ENCODE data around the gene PRKCH. TPM values are rescaled to one million over a fixed set of nuclear protein-coding genes. Genes with fewer than 3 reads are reported as not detected.

The PRKCH gene
- total and polyA plus RNA-seq, 9 of the 15 experiments (the other 6 are each of a cell fraction or from before 2014, with no cell fraction given): 0.61 to 4.4 (median 4.0) TPM

- TF ChIP-seq ZNF449 (CRISPR knock-in tag; IDR thresholded peaks at IDR 0.05) (no peak), ZNF586 (CRISPR knock-in tag; conservative IDR thresholded peaks at IDR 0.05) (no peak), CCNT2 (IDR thresholded peaks at IDR 0.05; ENCODE audit: borderline replicate concordance, extremely low read depth, insufficient read length, low read depth, low read length) (no peak)
Measured at GRCh38 chr14:61467296-61467695, 145.9 kb downstream of the PRKCH start (continued).

GRCh38 chr14:61468063-61468825, 146.9 kb downstream of the PRKCH start:
- ATAC-seq: no peak
- intact Hi-C loops (cut with micrococcal nuclease): no loop called here
- TF ChIP-seq KDM4B (IDR thresholded peaks at IDR 0.05; ENCODE audit: borderline replicate concordance in 2 of 2, low read depth in 1 of 2) (no peak), GATAD2B (IDR thresholded peaks at IDR 0.05; ENCODE audit: borderline replicate concordance) (no peak), ILK (tag; IDR thresholded peaks at IDR 0.05; ENCODE audit: borderline replicate concordance, low read depth) (no peak), ZNF212 (CRISPR knock-in tag; IDR thresholded peaks at IDR 0.05) (no peak), E2F1 (CRISPR knock-in tag; IDR thresholded peaks at IDR 0.05) (no peak), ARID4B (CRISPR knock-in tag; IDR thresholded peaks at IDR 0.05) (no peak), ETV6 (IDR thresholded peaks at IDR 0.05; ENCODE audit: borderline replicate concordance in 1 of 2, low read depth in 2 of 2, low read length in 1 of 2) (no peak), ETV6 (CRISPR knock-in tag; IDR thresholded peaks at IDR 0.05; ENCODE audit: borderline replicate concordance) (no peak), SIRT6 (IDR thresholded peaks at IDR 0.05; ENCODE audit: low read depth, low read length) (no peak)

More at GRCh38 chr14:61468063-61468825, 146.9 kb downstream of the PRKCH start:
- no peaks in the 10 kb centered on the region for H3K36me3 ChIP-seq (ENCODE audit: control insufficient read depth, insufficient read depth, low read length)
- H3K4me1 ChIP-seq (replicated peaks in 1 of 2; ENCODE audit: control insufficient read depth in 2 of 2, insufficient read depth in 2 of 2, low read length in 2 of 2): no peaks in the 10 kb centered on the region; a peak in 1 of 5 replicates
- H3K9me3 ChIP-seq (replicated peaks; ENCODE audit: control insufficient read depth, insufficient read depth, low read depth, low read length): no peaks in the 10 kb centered on the region
- H3K79me2 ChIP-seq (ENCODE audit: control insufficient read depth, insufficient read depth, low read length): no peaks in the 10 kb centered on the region
- no peaks in the 10 kb centered on the region for H3K9me1 ChIP-seq (ENCODE audit: control insufficient read depth, insufficient read depth, low read length)
- POLR2A ChIA-PET: no interaction called here
- no TSS peak for BruUV-seq (replicated peaks)
- no peak for DNase-seq (ENCODE audit: extremely low read depth in 1 of 4, low spot score in 3 of 4)
- H3K4me2 ChIP-seq (ENCODE audit: insufficient read depth, low read length): no peak overlapping the region
- H4K20me1 ChIP-seq (replicated peaks; ENCODE audit: control insufficient read depth, insufficient read depth, low read length): no peaks in the 10 kb centered on the region; the same call in 1 of the 2 replicates
- H3K9ac ChIP-seq (ENCODE audit: insufficient read depth in 1 of 2, low read depth in 2 of 2, low read length in 2 of 2): no peak overlapping the region
- 46% methylated on average over 7 of the region's 7 CpGs for WGBS (ENCODE audit: insufficient coverage, low coverage, missing lambda C conversion rate)
- FAIRE-seq: no peak
- CTCF ChIA-PET (ENCODE audit: low intra/inter-chr PET ratio): no interaction called here
- H3K4me3 ChIP-seq: no peak overlapping the region
- no peak overlapping the region for H2AFZ ChIP-seq (ENCODE audit: low read depth, low read length)
- no peaks in the 10 kb centered on the region; a peak in 2 of 5 replicates for H3K27me3 ChIP-seq (ENCODE audit: control insufficient read depth in 2 of 2, insufficient read depth in 2 of 2, low read length in 2 of 2)
- in situ Hi-C loops (cut with MboI): loop anchor here (10.0 kb wide), 1 partner anchor 267 kb away; no protein-coding TSS in a partner anchor
- H3K27ac ChIP-seq (ENCODE audit: extremely low read depth, low read depth, low read length): no peak overlapping the region
